Common myeloid progenitor, CD34-positive (primary cell): ENCODE results near the gene NLRP1.

Experiments
- CTCF ChIA-PET: fragments of 350-600 bp; sonication (Branson Sonifier 250); formaldehyde crosslinking; loops from one replicate; lab custom pipeline; 2021; ENCODE audit warnings: antibody characterized with exemption; lab: Charles Lee
- POLR2A ChIA-PET: fragments of 350-600 bp; sonication (Branson Sonifier 250); formaldehyde crosslinking; loops from one replicate; lab custom pipeline; 2021; ENCODE audit warnings: antibody characterized with exemption; lab: Charles Lee
- DNase-seq, 3 donors: peaks; one replicate each; pipeline versions ENCODE4 v3.0.0 to v3.0.0-alpha.2; 2013
- H3K27ac ChIP-seq, 2 experiments: 1 replicate in 1 of 2; 2 replicates in 1 of 2; pipeline ENCODE4 v1.7.0; 2013; ENCODE audit warnings: inconsistent platforms in 2 of 2, low read length in 2 of 2, mild to moderate bottlenecking in 2 of 2, low read depth in 1 of 2, moderate library complexity in 1 of 2; ENCODE audit not compliant: severe bottlenecking in 2 of 2, insufficient read depth in 1 of 2, poor library complexity in 1 of 2
- H3K27me3 ChIP-seq, 5 experiments: replicated peaks in 2 of 5; 1 replicate in 3 of 5; 2 replicates in 2 of 5; pipeline versions ENCODE4 v1.6.1 to v1.7.0; 2013; ENCODE audit warnings: low read length in 4 of 5, mild to moderate bottlenecking in 2 of 5, moderate library complexity in 2 of 5, inconsistent platforms in 1 of 5; ENCODE audit not compliant: insufficient read depth in 5 of 5, control insufficient read depth in 4 of 5
- H3K36me3 ChIP-seq, 4 experiments: 1 replicate in 2 of 4; 2 replicates in 2 of 4; pipeline versions ENCODE4 v1.6.1 to v1.7.0; 2013; ENCODE audit warnings: low read length in 3 of 4, control low read depth in 1 of 4, mild to moderate bottlenecking in 1 of 4; ENCODE audit not compliant: control insufficient read depth in 4 of 4, insufficient read depth in 4 of 4
- H3K4me1 ChIP-seq, 4 experiments: 1 replicate in 3 of 4; 2 replicates in 1 of 4; pipeline versions ENCODE4 v1.6.1 to v1.7.1; 2013; ENCODE audit warnings: low read length in 3 of 4, mild to moderate bottlenecking in 3 of 4, control low read depth in 1 of 4, inconsistent platforms in 1 of 4, moderate library complexity in 1 of 4; ENCODE audit not compliant: control insufficient read depth in 4 of 4, insufficient read depth in 4 of 4; ENCODE audit errors: control extremely low read depth in 1 of 4
- H3K4me3 ChIP-seq, 7 experiments: 1 replicate in 4 of 7; 2 replicates in 3 of 7; pipeline versions ENCODE4 v1.5.1 to v1.7.0; 2013; ENCODE audit warnings: mild to moderate bottlenecking in 7 of 7, low read length in 6 of 7, moderate library complexity in 6 of 7, inconsistent platforms in 2 of 7, low read depth in 2 of 7, control low read depth in 1 of 7; ENCODE audit not compliant: insufficient read depth in 4 of 7, control insufficient read depth in 1 of 7; ENCODE audit errors: extremely low read depth in 1 of 7
- H3K9me3 ChIP-seq, 5 experiments: 1 replicate in 4 of 5; 2 replicates in 1 of 5; pipeline versions ENCODE4 v1.6.1 to v1.7.1; 2013; ENCODE audit warnings: low read length in 4 of 5, mild to moderate bottlenecking in 2 of 5, inconsistent platforms in 1 of 5, low read depth in 1 of 5, moderate library complexity in 1 of 5; ENCODE audit not compliant: control insufficient read depth in 4 of 5, insufficient read depth in 2 of 5; ENCODE audit errors: control extremely low read depth in 1 of 5
- WGBS: methylation state at CpG from one replicate; pipeline ENCODE4 v1.1.5; 2013; ENCODE audit not compliant: insufficient coverage; 5-methylcytosine and 5-hydroxymethylcytosine counted together

The NLRP1 gene

DNA sequence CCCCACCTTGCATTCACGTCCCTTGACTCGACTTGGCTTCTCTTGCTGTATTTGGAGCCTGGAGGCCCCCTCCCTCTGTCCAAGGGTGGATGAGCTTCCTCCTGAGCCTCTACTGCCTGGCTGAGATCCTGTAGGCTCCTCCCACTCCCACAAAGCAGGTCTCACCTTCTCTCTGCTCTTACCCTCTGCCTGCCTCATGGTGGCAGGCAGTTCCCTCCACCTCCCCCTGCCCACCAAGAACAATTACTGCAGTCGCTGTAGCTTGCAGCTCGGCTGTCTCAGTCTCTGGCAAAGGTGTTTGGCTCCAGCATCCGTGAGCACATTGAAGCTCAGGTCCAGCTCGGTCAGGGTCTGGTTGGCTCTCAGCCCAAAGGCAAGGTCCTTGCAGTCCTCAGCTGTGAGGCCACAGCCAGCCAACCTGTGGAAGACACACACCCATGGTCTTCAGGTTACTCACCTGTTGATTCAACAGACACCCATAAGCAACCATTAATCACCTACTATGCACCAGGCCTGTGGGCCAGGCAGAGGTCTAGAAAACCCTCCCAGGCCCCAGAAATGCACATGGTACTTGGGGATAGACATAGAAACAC lies 42.6 kb downstream of the NLRP1 start:
- no peak overlapping the region for H3K4me3 ChIP-seq
- H3K4me1 ChIP-seq = no peaks in the 10 kb centered on the region
- H3K27ac ChIP-seq = no peak overlapping the region
- CTCF ChIA-PET = interaction anchor here (0.9 kb wide), 1 partner anchor 14 kb away, joined by 3 read pairs; no protein-coding TSS in a partner anchor
- no peaks in the 10 kb centered on the region for H3K27me3 ChIP-seq
- POLR2A ChIA-PET = interaction anchor here (0.7 kb wide), 1 partner anchor 15 kb away, joined by 3 read pairs; no protein-coding TSS in a partner anchor
- no peaks in the 10 kb centered on the region for H3K9me3 ChIP-seq
- DNase-seq = no peak
- peaks cover 4 to 42% (median 9%) of the 10 kb centered on the region in 4 experiments for H3K36me3 ChIP-seq
- 92% methylated on average over 6 of the region's 6 CpGs for WGBS

DNA sequence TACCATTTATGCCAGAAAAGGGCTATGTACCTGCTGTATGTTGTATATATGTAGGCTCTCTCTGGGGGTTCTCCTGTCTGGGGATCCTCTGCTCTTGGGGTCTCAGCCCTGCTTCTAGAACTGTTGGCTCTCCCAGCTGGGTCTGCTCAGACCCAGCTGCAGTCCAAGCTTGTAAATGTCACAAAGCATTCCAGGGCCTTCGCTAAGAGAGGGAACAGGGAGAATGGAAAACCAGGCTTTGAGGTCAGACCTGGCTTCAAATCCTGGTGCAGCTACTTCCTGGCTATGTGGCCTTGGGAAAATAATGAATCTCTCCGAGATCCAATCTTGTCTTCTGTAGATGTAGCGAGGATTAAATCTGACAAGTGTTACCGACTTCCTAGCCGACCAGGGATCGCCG lies 44.0 kb downstream of the NLRP1 start:
- Histone ChIP-seq H3K9me3 (no peaks in the 10 kb centered on the region), H3K27ac (no peak overlapping the region), H3K27me3 (no peaks in the 10 kb centered on the region), H3K36me3 (peaks cover 4 to 46% (median 10%) of the 10 kb centered on the region in 4 experiments), H3K4me3 (no peak overlapping the region), H3K4me1 (no peaks in the 10 kb centered on the region)
- CTCF ChIA-PET = interaction anchor here (1.2 kb wide), 1 partner anchor 101 kb away, joined by 3 read pairs; no protein-coding TSS in a partner anchor
- no peak for DNase-seq
- POLR2A ChIA-PET = no interaction called here
- WGBS = 89% methylated on average over 5 of the region's 7 CpGs

DNA sequence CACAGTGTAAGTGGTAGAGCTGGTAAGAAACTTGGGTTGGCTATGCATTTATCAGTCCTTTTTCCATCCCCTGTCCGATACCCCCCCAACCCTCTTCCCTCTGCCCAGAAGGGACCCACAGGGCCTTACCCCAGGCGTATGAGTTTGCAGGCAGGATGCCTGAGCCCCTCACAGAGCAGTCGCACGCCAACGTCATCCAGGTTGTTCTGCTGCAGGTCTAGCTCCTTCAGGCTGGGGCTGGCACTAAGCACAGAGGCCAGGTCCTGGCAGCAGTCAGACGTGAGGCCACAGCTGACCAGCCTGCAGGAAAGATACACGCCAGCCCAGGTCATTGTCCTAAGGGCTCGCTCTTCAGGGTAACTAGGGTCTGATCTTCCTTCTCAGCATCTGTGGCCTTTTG lies 45.0 kb downstream of the NLRP1 start:
- no peaks in the 10 kb centered on the region for H3K4me1 ChIP-seq
- H3K27ac ChIP-seq = no peak overlapping the region
- peaks cover 4 to 46% (median 8%) of the 10 kb centered on the region in 4 experiments for H3K36me3 ChIP-seq
- no peak overlapping the region for H3K4me3 ChIP-seq
- POLR2A ChIA-PET = interaction anchor here (1.4 kb wide), 1 partner anchor 12 kb away, joined by 3 read pairs; no protein-coding TSS in a partner anchor
- no peaks in the 10 kb centered on the region for H3K9me3 ChIP-seq
- H3K27me3 ChIP-seq = no peaks in the 10 kb centered on the region
- DNase-seq = no peak
- WGBS = 97% methylated on average over 6 of the region's 8 CpGs
- CTCF ChIA-PET = interaction anchor here (1.1 to 1.6 kb wide), 3 partner anchors 9 to 100 kb away, joined by 3 to 5 read pairs (median 3); no protein-coding TSS in a partner anchor

DNA sequence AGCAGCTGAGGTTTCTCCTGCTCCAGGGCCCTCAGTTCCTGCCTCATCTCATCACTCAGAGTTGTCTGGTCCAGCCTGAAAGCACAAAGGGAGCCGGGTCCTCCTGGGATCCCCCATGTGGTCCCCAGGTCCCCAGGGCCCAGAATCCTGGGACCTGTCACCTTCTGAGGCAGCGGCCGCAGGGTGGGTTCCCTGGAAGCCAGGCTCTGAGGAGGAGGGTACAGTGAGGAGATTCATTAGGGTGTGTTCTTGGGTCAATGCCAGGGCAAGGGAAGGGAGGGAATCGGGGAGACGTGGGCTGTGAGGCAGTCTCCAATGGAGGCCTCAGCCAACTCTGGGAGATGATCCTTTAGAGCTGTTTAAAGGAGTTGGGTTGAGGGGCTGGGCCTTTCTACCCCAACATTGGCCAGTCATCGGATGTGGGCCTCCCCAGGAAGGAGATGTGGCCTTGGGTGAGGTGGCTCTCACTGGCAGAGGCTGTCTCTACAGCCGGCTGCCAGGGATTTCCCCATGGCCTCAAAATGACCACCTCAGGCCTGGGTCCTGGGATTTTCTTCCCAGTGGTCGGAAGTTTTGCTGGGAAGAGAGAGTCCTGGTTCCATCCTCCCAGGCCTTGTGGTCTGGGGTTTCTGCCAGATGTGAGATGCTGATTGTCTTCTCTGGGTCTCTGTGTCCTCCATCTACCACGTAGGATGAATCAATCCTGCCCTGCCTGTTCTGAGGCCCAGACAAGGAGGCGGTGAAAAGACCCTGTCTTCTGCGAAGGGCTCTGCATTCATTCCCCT lies 47.3 kb downstream of the NLRP1 start:
- Histone ChIP-seq H3K27me3 (no peaks in the 10 kb centered on the region), H3K4me3 (no peak overlapping the region), H3K4me1 (no peaks in the 10 kb centered on the region), H3K36me3 (peaks cover 4 to 59% (median 10%) of the 10 kb centered on the region in 4 experiments), H3K27ac (no peak overlapping the region), H3K9me3 (no peaks in the 10 kb centered on the region)
- CTCF ChIA-PET = no interaction called here
- POLR2A ChIA-PET = interaction anchor here (0.5 kb wide), 1 partner anchor 68 kb away, joined by 3 read pairs; the partner anchor contains the start of gene DHX33
- 88% methylated on average over 10 of the region's 11 CpGs for WGBS
- DNase-seq = no peak

DNA sequence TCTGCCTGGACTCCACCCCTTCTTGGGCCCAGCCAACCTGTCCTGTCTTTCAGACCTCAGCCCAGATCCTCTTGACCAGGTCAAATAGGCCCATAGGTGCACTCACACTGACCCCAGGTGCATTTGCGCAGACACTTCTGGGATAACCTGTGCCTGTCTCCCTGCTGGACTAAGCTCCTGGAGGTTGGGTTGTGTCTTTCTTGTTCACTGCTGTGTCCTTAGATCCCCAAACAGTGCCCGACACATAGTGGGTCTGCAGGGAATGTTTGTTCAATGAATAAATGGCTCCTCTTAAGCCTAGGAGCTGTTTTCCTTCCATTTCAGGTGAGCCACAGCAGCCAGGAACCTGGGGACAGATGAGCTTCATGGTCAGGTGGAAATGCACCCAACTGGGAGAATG lies 48.9 kb downstream of the NLRP1 start:
- no peak overlapping the region for H3K4me3 ChIP-seq
- H3K4me1 ChIP-seq = no peaks in the 10 kb centered on the region
- no peak overlapping the region for H3K27ac ChIP-seq
- no peaks in the 10 kb centered on the region for H3K9me3 ChIP-seq
- peaks cover 6 to 60% (median 12%) of the 10 kb centered on the region in 4 experiments for H3K36me3 ChIP-seq
- no peaks in the 10 kb centered on the region for H3K27me3 ChIP-seq
- 100% methylated on average over 1 of the region's 2 CpGs for WGBS
- ChIA-PET POLR2A (no interaction called here), CTCF (interaction anchor here (1.0 kb wide), 1 partner anchor 9 kb away, joined by 3 read pairs; no protein-coding TSS in a partner anchor)
- DNase-seq = no peak

DNA sequence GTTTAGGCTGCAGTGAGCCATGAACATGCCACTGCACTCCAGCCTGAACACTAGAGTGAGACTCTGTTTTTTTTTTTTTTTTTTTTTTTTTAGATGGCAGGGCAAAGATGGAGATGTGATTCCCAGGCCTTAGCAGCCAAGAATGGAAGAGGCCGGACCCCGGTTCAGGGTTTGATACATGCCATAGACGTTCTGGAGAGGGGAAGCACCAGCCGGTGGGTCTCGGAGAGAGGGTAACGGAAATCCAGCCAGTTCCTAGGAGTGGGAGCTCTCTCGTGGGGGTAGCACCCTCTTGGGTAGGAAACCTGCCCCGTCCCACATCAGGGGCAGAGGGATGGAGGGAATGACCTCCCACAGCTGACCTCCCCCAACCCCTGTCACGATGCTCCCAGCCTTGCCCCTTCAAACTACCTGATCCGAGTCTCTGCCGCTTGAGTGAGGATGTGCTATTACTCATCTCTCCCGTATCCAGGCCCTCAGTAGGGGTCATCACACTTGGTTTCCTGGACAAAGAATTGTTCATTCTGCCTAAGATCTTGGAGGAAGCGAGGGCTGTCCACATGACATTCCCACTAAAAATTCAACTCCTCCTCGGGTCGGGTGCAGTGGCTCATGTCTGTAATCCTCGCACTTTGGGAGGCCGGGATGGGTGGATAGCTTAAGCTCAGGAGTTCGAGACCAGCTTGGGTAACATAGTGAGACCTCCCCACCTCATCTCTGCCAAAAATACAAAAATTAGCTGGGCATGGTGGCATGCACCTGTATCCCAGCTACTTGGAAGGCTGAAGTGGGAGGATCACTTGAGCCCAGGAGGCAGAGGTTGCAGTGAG lies 50.6 kb downstream of the NLRP1 start:
- no peaks in the 10 kb centered on the region for H3K27me3 ChIP-seq
- DNase-seq = no peak
- CTCF ChIA-PET = no interaction called here
- no peak overlapping the region for H3K4me3 ChIP-seq
- H3K36me3 ChIP-seq = peaks cover 2 to 61% (median 15%) of the 10 kb centered on the region in 4 experiments
- no peaks in the 10 kb centered on the region for H3K4me1 ChIP-seq
- no peaks in the 10 kb centered on the region for H3K9me3 ChIP-seq
- 89% methylated on average over 18 of the region's 18 CpGs for WGBS
- POLR2A ChIA-PET = no interaction called here
- no peak overlapping the region for H3K27ac ChIP-seq
